Sigmoid colon (tissue), 3 donors: ENCODE results near the gene AMT.

Experiments
- POLR2A ChIP-seq, 2 donors: fragments of 450-650 bp; IDR thresholded peaks; one replicate each; pipeline ENCODE4 v1.6.1; 2016; ENCODE audit warnings: antibody characterized with exemption in 2 of 2, mild to moderate bottlenecking in 2 of 2, moderate library complexity in 2 of 2
- TF ChIP-seq, protein P1 (sequence below), 4 experiments: fragments of 450-650 bp in 3 of 4; fragments of 200-600 bp in 1 of 4; IDR thresholded peaks; one replicate each; pipeline ENCODE4 v1.5.1; 2016 to 2019; ENCODE audit warnings: antibody characterized with exemption in 4 of 4, mild to moderate bottlenecking in 3 of 4, moderate library complexity in 2 of 4

DNA sequence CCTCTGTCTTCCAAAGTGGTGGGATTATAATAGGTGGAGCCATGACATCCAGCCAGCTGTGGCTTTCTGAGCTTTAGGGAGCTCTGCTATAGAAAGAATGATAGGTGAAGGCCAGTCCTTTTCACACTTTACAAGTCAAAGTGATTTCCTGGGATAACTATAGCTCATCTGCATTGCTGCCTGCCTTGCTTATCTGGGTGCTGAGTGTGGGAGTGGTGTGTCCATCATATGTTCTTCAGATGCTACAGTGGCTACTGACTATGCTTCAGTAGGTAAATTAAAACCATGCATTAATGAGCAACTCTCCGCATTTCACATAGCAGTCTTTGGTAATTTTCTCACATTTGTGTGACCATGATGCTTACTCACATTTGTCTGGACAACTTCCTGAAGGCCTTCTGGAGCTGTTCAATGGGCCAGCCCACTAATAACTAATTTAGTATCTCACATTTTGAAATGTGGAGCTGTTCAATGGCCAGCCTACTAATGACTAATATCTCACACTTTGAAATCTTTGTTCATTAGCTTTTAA lies 33.9 kb downstream of the AMT start:
- TF ChIP-seq, protein P1, sequence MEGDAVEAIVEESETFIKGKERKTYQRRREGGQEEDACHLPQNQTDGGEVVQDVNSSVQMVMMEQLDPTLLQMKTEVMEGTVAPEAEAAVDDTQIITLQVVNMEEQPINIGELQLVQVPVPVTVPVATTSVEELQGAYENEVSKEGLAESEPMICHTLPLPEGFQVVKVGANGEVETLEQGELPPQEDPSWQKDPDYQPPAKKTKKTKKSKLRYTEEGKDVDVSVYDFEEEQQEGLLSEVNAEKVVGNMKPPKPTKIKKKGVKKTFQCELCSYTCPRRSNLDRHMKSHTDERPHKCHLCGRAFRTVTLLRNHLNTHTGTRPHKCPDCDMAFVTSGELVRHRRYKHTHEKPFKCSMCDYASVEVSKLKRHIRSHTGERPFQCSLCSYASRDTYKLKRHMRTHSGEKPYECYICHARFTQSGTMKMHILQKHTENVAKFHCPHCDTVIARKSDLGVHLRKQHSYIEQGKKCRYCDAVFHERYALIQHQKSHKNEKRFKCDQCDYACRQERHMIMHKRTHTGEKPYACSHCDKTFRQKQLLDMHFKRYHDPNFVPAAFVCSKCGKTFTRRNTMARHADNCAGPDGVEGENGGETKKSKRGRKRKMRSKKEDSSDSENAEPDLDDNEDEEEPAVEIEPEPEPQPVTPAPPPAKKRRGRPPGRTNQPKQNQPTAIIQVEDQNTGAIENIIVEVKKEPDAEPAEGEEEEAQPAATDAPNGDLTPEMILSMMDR (IDR thresholded peaks at IDR 0.05), result no peak
- no peak for TF ChIP-seq POLR2A (IDR thresholded peaks at IDR 0.05)
